ENCODE measurements around the gene C22orf31. TPM values are rescaled to one million over a fixed set of nuclear protein-coding genes. Genes with fewer than 3 reads are reported as not detected.

Gene C22orf31
- total RNA-seq, 2 donors from 2014 or later: not detected

GRCh38 chr22:29026579-29026978 lies 35.1 kb downstream of the C22orf31 start:
- Histone ChIP-seq H3K36me3 (no peaks in the 10 kb centered on the region), H3K9me3 (no peaks in the 10 kb centered on the region), H3K27ac (no peak overlapping the region), H3K4me1 (ENCODE audit: control insufficient read depth in 1 of 2, low read depth in 2 of 2) (peaks cover 5 to 26% of the 10 kb centered on the region in 2 donors), H3K27me3 (replicated peaks; ENCODE audit: insufficient read depth) (no peaks in the 10 kb centered on the region), H3K4me3 (no peak overlapping the region)
- DNase-seq (ENCODE audit: low spot score): no peak
- no peak for ATAC-seq (ENCODE audit: insufficient number of reproducible peaks, low FRiP score, low read depth)
- TF ChIP-seq, protein P1, sequence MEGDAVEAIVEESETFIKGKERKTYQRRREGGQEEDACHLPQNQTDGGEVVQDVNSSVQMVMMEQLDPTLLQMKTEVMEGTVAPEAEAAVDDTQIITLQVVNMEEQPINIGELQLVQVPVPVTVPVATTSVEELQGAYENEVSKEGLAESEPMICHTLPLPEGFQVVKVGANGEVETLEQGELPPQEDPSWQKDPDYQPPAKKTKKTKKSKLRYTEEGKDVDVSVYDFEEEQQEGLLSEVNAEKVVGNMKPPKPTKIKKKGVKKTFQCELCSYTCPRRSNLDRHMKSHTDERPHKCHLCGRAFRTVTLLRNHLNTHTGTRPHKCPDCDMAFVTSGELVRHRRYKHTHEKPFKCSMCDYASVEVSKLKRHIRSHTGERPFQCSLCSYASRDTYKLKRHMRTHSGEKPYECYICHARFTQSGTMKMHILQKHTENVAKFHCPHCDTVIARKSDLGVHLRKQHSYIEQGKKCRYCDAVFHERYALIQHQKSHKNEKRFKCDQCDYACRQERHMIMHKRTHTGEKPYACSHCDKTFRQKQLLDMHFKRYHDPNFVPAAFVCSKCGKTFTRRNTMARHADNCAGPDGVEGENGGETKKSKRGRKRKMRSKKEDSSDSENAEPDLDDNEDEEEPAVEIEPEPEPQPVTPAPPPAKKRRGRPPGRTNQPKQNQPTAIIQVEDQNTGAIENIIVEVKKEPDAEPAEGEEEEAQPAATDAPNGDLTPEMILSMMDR (IDR thresholded peaks at IDR 0.05): no peak

GRCh38 chr22:29023172-29023796 lies 38.3 kb downstream of the C22orf31 start:
- Histone ChIP-seq H3K4me3 (no peak overlapping the region), H3K27me3 (replicated peaks; ENCODE audit: insufficient read depth) (no peaks in the 10 kb centered on the region), H3K9me3 (no peaks in the 10 kb centered on the region), H3K36me3 (no peaks in the 10 kb centered on the region), H3K4me1 (ENCODE audit: control insufficient read depth in 1 of 2, low read depth in 2 of 2) (peaks cover 0 to 11% of the 10 kb centered on the region in 2 donors), H3K27ac (no peak overlapping the region)
- TF ChIP-seq, protein P1 (IDR thresholded peaks at IDR 0.05): no peak
- DNase-seq (ENCODE audit: low spot score) (no peak), ATAC-seq (ENCODE audit: insufficient number of reproducible peaks, low FRiP score, low read depth) (no peak)

GRCh38 chr22:29022101-29022817 lies 39.4 kb downstream of the C22orf31 start:
- ATAC-seq (ENCODE audit: insufficient number of reproducible peaks, low FRiP score, low read depth): no peak

GRCh38 chr22:29018293-29019189 lies 43.1 kb downstream of the C22orf31 start:
- no peaks in the 10 kb centered on the region for H3K9me3 ChIP-seq
- ATAC-seq (ENCODE audit: insufficient number of reproducible peaks, low FRiP score, low read depth) (no peak), DNase-seq (ENCODE audit: low spot score) (no peak)
- no peak overlapping the region for H3K4me3 ChIP-seq
- TF ChIP-seq, protein P1 (IDR thresholded peaks at IDR 0.05): no peak
- H3K27me3 ChIP-seq (replicated peaks; ENCODE audit: insufficient read depth): no peaks in the 10 kb centered on the region
- no peak overlapping the region for H3K27ac ChIP-seq
- no peaks in the 10 kb centered on the region for H3K36me3 ChIP-seq
- peaks cover 2 to 11% of the 10 kb centered on the region in 2 donors for H3K4me1 ChIP-seq (ENCODE audit: control insufficient read depth in 1 of 2, low read depth in 2 of 2)

More at GRCh38 chr22:29022101-29022817, 39.4 kb downstream of the C22orf31 start:
- Histone ChIP-seq H3K4me3 (no peak overlapping the region), H3K36me3 (no peaks in the 10 kb centered on the region), H3K27ac (no peak overlapping the region), H3K9me3 (no peaks in the 10 kb centered on the region), H3K4me1 (ENCODE audit: control insufficient read depth in 1 of 2, low read depth in 2 of 2) (peaks cover 0 to 11% of the 10 kb centered on the region in 2 donors), H3K27me3 (replicated peaks; ENCODE audit: insufficient read depth) (no peaks in the 10 kb centered on the region)
- TF ChIP-seq, protein P1 (IDR thresholded peaks at IDR 0.05): no peak
- DNase-seq (ENCODE audit: low spot score): no peak

Measured in thoracic aorta (tissue), 2 donors.